Forelimb muscle (tissue), 1 donor: ENCODE results near the gene BAIAP3. TPM values are rescaled to one million over a fixed set of nuclear protein-coding genes. Genes with fewer than 3 reads are reported as not detected.
"Not testable (repeated sequence)": the region's sequence is repeated elsewhere in the genome, so short reads cannot be mapped to it uniquely, and the experiment has no call there.

Source experiments
- DNase-seq: peaks from one replicate; pipeline ENCODE4 v3.0.0-alpha.2; 2013; ENCODE audit warnings: low read depth
- polyA plus RNA-seq: library from polyadenylated mRNA; unstranded; fragments of 120-200 nt; gene quantifications from one replicate; pipeline ENCODE4 v1.2.1, GENCODE V29; 2013; ENCODE audit not compliant: insufficient read length

BAIAP3 gene
- polyA plus RNA-seq, 1 donor = 0.65 TPM

DNA sequence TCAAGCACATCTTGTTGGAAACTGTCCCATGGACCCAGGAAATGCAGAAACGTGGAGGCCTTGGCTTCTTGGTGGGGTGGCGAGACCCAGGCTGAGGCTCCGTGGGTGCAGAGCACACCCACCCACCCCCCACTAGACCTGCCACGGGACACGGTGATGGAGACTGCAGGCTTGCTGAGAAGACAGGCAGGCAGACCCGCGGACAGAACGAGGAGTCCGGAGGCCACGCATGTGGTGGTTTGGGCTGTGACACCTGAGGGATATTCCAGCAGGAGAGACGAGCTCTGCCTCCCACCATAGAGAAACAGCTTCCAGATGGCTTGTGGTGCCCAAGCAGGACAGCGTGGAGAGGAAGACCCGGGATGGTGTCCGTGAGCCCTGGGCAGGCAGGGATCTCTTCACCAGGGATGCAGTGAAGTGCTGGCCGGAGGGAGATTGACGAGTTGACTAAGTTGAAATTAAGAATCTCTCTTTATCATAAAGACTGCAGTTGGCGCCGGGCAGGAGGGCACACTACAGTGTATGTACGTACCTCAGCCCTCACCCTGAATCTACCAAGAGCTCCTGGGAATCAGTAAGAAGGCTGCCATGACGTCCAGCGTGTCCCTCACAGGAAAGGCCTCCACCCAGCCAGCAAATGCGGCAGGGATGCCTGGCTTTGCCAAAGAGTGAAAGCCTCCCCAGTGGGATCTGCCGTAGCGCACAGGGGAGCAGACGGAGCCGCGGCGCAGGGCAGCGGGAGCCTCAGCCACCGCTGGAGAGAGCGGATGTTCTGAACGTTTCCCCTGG lies 15.8 kb upstream of the BAIAP3 start:
- DNase-seq = no peak

DNA sequence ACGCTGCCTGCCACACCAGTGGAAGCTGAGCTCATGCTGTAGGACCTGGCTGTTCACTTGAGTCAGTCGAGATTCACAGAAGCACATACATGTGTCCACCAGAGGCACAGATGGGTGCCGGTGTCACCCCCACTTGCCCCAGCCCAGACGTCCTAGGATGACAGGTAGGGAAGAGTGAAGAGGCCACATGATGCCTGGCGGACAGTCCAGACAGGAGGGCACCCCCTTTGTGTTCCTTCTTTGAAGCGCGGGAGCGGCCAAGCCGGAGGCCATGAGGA lies 15.2 kb upstream of the BAIAP3 start:
- DNase-seq = no peak

DNA sequence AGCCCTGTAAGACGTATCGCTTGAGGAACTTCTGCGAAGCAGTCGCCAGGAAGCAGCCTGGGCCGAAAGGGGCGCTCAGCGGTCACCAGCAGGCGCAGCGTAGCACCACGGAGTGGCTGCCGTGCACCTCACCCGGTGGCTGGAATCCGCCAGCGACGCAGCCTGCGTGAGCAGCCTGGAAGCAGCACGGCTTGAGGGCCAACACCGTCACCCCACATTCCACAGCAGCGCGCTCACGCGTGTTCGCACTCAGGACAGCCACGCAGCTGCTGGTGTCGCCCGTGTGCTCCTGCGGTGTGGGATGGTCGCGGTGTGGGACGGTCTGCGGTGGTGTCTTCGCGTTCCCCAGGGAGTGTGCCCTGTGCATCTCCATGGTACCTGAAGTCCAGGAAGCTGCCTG lies 14.4 kb upstream of the BAIAP3 start:
- no peak for DNase-seq

DNA sequence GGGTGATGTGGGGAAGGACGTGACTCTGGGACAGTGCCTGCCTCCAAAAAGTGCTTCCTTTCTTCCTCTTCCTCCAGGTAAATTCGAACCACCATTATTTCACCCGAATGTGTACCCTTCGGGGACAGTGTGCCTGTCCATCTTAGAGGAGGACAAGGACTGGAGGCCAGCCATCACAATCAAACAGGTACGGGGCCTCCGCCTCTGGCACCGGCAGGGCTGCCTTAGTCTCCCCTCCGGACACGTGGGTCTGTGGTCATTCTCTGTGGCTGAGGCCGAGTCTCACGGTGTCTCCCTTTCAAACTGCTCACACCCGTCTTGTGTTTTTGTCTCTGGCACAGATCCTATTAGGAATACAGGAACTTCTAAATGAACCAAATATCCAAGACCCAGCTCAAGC lies 13.3 kb upstream of the BAIAP3 start:
- DNase-seq = no peak

DNA sequence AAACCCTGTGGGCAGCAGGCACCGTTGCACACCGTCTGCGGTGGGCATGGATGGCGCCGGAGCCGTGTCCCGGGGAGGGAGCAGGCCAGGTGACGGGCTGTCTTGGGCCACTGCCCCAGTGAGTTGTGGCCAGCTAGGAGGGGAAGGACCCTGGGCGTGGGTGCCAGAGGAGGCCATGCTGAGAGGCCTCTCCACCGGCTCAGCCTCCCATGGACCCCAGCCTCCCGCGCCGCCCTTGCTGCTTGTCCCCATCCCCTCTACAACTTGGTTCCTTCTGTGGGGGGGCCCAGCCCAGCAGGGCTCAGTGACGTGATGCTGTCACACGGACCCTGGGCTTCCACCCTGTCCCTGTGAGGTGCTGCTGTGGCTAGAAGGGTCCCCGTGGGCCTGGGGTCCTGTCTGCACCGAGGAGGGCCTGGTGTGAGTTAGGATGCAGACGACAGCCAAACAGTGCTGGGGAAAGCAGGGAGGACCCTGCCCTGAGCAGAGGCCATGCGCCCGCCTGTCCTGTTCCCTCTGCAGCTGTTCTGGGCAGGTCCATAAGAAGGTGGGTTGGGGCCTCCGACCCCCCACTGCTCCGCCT lies 12.7 kb upstream of the BAIAP3 start:
- no peak for DNase-seq

DNA sequence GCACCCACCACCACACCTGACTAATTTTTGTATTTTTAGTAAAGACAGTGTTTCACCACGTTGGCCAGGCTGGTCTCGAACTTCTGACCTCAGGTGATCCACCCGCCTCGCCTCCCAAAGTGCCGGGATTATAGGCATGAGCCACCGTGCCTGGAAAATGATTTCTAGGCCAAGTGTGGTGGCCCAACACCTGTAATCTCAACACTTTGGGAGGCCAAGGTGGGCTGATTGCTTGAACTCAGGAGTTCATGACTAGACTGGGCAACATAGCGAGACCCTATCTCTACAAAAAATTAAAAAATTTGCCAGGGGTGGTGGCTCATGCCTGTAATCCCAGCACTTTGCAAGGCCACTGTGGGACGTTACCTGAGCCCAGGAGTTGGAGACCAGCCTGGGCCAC lies 11.0 kb upstream of the BAIAP3 start:
- DNase-seq = no peak

DNA sequence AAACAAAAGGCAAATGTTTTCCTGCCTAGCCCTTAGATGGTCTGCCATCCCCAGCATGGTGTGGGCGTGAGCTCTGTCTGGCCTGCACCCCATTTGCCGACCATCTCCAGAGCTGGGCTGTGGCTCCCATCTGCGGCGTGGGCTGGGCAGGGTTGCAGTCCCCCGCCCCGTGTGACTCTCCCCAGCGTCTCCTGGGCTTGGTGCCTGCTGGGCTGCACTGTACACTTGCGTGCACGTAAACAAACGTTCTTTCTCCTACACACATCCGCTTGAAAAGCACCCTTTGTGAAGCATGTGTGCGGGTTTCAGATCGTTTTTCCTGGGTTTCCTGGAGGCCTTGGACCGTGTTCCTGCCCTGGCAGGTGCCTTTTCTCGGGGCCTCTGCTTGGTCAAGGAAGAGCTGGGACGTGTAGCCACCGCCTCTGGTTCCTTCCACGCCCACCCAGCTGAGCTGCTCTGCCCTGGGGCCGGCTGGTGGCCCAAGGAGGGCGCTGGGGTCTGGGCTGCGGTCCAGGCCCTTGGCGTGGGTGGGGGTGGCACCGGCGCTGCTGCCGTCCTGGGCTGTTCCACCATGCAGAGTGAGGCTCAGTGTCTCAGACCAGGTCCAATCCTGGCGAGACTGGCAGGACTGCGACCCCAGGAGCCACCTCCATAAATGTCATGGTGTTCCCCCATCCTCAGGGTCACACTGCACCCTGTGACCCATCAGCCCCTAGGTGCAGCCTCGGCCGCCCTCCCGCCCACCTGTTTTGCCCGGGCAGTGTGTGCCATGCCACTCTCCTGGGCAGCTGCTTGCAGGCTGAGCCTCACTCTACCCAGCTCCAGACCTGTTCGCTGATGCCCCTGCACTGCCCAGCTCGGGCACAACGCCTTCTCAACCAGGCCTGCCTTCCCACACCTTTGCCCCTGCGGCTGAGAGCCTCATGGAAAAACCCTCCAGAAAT lies 9.9 kb upstream of the BAIAP3 start:
- DNase-seq = no peak

DNA sequence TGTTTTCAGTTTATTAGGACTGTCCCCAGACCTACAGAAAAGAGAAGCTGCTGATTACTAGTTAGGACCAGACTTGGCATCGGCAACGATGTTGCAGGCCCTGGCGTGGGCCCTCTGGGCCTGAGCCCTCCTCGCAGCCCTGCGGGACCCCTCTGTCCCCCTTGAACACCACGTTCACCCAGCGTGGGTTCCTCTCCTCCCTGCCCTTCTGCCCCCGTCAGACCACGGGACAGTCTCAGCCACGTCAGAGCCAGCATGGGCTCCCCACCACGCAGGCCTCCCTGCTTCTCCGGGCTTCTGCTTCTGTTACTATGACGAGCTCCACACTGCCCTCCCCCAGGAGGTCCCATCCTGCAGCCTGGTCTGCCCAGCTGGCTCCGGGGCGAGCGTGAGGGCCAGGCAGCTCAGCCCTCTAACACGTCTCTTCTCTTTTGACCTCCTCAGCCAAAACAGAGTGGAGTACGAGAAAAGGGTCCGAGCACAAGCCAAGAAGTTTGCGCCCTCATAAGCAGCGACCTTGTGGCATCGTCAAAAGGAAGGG lies 9.1 kb upstream of the BAIAP3 start:
- DNase-seq = no peak

DNA sequence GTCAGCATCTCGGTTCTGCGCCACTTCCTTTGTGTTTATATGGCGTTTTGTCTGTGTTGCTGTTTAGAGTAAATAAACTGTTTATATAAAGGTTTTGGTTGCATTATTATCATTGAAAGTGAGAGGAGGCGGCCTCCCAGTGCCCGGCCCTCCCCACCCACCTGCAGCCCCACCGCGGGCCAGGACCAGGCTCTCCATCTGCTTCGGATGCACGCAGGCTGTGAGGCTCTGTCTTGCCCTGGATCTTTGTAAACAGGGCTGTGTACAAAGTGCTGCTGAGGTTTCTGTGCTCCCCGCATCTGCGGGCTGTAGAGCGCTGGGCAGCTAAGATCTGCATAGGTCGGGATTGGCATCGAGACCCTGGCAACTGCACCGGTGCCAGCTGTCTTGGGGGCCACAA lies 8.2 kb upstream of the BAIAP3 start:
- DNase-seq = no peak

DNA sequence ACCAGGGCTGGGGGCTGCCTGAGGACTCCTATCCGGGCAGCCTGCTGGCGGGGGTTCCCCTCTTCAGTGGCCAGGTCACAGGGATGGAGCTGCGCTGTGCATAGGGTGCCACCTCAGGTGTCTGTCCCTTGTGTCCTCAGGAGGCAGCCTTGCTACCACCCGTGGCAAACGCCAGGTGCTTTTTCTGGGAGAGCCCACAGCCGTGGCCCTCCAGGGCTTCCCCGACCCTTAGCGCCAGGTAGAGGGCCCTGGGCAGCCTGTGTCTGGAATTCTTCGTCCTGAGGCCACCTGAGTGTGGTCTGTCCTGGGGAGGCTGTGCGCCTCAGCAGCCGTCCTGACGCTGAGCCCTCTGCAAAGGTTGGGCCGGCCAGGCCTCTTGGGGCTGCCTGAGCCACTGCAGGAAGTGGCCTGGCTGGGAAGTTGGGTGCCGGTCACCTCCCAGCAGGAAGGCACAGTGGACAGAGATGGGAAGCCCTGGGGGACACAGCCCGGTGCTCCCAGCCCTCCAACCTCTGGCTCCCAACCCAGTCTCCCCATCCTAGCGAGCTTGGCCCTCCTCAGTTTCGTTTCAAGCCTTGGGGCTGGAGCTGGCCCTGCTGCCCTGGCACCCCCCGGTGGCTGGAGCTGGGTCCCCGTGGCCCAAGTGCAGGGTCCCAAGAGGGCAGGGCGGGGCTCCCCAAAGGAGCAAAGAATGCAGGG lies 7.6 kb upstream of the BAIAP3 start:
- DNase-seq = no peak

DNA sequence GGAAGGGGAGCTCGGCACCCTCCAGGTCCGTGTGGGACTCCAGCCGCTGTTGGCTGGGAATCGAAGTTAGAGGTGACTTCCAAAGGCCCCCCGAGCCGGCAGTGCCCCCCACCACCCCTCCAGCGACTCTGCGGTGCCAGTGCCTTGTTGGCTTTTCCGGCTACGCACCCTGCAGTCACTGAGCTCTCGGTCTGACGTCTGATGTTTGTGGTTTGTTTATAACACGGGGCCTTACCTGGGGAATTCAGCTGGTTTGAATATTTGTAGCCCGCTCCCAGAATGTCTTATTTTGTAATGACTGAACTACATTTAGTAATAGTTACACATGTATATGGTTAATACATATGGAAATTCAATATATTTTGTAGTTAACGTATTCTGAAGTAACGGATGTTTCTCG lies 7.1 kb upstream of the BAIAP3 start:
- no peak for DNase-seq

DNA sequence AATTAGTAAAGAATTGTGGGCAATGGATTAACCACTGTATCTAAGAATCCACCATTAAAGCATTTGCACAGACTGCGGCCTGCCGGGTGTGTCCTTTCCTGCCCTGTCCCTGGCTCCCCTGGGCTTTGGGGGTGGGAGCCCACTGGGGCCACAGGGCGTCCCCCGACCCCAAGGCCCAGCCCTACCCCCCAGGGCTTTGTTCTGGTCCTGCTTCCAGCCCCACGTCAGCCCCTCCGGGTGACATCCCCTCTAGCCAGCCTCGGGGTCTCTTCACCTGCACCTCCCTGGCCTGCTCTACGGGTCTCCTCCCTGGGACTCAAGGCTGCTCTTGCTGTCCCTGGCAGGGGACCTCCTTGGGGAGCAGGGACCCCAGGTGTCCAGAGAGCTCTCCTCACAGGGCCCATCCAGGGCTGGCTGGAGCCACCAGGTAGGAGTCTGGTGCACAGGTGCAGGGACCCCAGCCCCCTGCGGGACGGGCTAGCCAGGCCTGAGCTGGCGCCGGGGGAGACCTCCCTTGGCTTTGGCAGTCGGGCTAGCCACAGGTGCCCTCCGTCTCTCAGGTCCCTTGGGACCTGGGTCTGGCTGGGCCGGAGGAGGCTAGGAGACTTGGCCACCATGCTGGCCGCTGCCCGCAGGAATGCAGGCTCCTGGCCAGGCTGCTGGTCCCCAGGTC lies 6.4 kb upstream of the BAIAP3 start:
- DNase-seq = no peak

DNA sequence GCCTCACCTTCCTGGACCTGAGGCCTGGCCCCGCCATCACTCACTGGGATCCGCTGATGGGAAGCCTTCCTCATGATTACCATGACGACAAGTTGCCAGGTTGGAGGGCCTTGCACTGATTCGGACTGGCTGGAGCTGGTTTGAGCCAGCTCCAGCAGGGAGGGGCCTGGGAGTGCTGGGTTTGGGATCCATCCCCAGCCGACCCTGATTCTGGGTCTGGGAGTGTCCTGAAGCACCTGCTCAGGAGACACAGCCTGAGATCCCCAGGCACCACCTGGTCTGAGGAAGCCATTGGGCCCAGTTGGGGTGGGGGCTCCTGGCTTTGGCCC lies 5.9 kb upstream of the BAIAP3 start:
- no peak for DNase-seq

DNA sequence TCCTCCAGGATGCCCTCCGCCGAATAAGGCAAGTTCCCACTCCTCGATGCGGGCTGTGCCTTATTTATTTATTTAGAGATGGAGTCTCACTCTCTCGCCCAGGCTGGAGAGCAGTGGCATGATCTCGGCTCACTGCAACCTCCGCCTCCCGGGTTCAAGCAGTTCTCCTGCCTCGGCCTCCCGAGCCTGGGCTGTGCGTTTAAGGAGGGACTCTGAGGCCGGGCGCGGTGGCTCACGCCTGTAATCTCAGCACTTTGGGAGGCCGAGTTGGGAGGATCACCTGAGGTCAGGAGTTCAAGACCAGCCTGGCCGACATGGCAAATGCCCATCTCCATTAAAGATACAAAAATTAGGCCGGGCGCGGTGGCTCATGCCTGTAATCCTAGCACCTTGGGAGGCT lies 5.3 kb upstream of the BAIAP3 start:
- DNase-seq = not testable (repeated sequence)

DNA sequence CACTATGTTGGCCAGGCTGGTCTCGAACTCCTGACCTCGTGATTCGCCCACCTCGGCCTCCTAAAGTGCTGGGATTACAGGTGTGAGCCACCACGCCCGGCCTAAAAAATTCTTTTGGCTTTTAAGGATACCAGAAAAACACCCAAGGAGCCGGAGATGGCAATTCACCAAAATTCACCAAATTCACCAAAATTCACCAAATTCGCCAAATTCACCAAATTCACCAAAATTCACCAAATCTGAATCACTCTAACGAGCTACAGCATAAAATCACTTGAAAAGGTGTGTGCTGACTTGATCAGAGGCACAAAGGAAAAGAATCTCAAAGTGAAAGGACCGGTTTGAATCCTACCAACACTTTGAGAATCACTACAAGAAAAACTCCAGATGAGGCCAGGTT lies 4.5 kb upstream of the BAIAP3 start:
- not testable (repeated sequence) for DNase-seq

DNA sequence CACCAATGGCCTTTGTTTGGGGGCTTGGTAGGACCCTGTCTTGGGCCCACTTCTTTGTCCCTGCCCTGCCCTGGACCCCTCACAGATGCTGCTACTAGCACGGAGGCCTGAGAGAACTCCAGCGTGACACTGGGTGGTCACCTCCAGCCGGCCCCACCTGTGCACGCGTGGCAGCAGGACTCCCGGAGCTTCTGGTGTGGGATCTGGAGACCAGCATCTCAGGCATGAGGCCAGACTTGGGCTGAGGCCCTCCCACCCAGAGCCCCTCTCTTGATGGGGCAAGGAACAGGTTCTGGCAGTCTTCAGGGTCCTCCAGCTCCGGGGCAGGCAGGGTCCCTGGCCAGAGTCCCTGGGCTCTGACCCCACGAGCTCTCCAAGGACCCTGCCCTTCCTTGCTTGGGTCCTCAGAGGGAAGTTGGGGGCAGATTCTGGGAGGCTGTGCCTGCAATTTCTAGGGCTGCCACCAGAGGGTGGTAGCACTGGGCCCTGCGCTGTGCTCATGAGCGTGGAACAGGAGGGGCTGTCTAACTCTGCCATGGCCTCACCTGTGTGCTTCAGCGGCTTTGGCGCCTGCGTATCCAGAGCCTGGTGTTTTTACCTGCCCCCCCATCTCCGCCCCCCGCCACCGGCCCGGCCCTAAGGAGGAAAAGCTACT lies 3.1 kb upstream of the BAIAP3 start:
- DNase-seq = no peak

DNA sequence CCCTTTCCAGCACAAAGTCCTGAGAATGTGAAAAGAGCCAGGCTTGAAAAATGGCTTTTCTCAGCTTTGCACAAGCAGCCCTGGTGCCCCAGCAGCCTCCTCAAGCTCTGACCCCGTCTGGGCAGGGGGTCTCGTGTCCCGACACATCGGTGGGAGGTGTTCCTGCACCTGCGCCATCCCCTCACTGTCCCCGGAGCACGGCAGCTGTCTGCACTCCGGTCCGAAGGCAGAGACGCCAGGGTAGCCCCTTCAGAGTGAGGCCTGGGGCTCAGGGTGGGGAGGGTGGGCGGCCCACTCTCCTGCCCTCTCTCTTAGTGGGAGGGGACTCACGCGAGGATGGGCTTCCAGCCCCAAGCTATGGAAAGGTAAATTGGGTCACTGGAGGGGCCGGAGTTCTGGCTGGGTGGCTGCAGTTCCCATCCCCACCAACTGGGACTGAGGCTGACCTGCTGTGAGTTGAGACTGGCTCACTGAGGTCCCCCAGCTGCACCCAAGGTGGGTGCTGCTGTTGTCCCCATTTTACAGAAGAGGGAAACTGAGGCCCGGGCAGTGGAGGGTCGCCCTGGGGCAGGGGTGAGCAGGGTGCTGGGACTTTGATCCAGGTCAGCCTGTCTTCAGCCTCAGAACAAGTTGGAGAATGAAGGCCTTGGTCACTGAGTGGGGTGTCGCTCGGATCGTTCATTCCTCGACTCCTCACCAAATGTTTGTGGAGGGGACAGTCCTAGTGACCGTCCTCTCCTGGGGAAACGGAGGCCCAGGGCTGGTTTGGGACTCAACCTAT lies 2.3 kb upstream of the BAIAP3 start:
- DNase-seq = no peak

DNA sequence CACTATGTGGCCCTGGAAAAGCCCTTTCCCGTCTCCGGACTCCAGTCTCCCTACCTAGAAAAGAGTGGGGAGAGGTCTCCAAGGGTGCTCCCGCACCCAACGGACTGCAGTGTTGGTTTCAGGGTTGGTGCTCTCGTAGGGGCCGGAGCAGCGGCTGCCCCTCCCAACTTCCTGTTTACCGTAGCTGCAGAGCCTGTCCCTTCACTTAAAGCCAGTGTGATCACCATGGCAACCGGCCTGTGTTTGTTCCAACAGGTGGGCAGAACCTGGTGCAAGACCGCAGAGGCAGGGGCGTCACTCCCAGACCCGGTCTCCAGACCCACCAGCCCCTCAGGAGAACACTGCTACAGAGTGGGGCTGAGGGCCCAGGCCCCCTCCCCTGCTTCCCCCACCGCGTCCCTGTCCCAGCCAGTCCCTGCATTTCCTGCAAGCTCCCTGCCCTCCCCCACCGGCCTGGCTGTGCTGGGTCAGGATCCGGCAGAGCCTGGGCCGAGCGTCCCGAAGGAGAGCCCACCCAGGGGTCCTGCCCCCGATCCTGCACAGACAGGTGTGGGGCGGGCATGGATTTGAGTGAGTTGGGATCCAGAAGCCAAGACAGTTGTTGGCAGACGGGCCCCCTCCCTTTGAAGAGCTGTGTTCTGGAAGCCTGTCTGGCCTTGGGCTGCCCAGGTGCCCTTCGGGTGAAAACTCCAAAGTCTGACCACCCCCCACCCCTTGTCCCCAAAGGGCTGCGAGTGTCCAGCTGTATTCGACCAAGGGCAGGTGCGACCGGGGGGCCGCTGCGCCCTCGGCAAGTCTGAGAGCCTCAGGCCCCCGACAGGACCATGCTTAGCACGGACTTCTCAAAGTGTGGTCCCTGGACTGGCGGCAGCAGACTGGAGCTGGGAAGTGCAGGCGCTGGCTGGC lies 1.5 kb upstream of the BAIAP3 start:
- DNase-seq = no peak

DNA sequence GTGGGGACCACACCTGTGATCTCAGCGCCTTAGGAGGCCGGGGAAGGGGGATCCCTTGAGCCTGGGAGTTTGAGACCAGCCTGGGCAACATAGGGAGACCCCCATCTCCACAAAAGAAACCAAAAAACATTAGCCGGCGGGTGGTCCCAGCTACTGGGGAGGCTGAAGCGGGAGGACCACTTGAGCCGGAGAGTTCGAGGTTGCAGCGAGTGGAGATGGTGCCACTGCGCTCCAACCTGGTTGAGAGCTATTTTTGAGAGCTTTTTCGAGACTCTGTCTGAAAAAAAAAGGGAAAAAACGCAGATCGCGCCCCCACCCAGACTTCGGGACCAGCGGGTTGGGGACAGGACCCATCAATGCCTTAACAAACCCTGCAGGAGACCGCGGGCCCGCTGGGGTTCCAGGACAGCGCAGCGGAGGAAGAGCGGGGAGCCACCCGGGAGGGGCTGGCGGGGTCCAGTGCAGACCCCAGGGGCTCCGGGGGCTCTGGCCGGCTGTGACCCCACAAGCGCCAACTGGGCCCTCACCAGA lies 762 bp upstream of the BAIAP3 start:
- DNase-seq = no peak
